Mucosa of descending colon (tissue), 3 donors: ENCODE measurements around the gene ABCA4. TPM values are rescaled to one million over a fixed set of nuclear protein-coding genes. Genes with fewer than 3 reads are reported as not detected.

Experiments used
- ATAC-seq: fragments of 200-7000 bp; cut with Tn5 transposase; one replicate; pipeline ENCODE4 v1.9.1; 2020; ENCODE audit warnings: mild to moderate bottlenecking, moderate library complexity
- DNase-seq, 3 donors: peaks; one replicate each; pipeline ENCODE4 v3.0.0-alpha.2; 2020
- H3K36me3 ChIP-seq: fragments of 200-600 bp; one replicate; pipeline ENCODE4 v1.8.0; 2021; ENCODE audit warnings: low read depth, mild to moderate bottlenecking
- H3K4me1 ChIP-seq: fragments of 200-600 bp; one replicate; pipeline ENCODE4 v1.8.0; 2021; ENCODE audit warnings: low read depth, mild to moderate bottlenecking
- H3K4me3 ChIP-seq: fragments of 200-600 bp; one replicate; pipeline ENCODE4 v1.8.0; 2021; ENCODE audit warnings: mild to moderate bottlenecking
- H3K9me3 ChIP-seq: fragments of 200-600 bp; one replicate; pipeline ENCODE4 v1.8.0; 2021; ENCODE audit warnings: mild to moderate bottlenecking
- CTCF ChIP-seq: fragments of 200-600 bp; IDR thresholded peaks from one replicate; pipeline ENCODE4 v1.8.0; 2022; ENCODE audit warnings: antibody characterized with exemption, mild to moderate bottlenecking
- intact Hi-C, 2 donors: fragments of 100-400 bp; cut with DNase I in 1 of 2; cut with micrococcal nuclease in 1 of 2; formaldehyde crosslinking; loops; one replicate each; pipeline versions ENCODE4 v1.11.0 to v1.11.1; 2022; cut with DNase I, micrococcal nuclease
- total RNA-seq, 3 donors: library from RNA; stranded (reverse); fragmentation: NEBNext Ultra II Directional in 2 of 3; extraction: Animal tissue kit (Norgen Biotek cat#: 25700) in 2 of 3; gene quantifications; one replicate each; pipeline versions ENCODE4 v1.2.1 to v1.2.4, GENCODE V29; 2021 to 2023
- donor health status: DM: no; HTN: no; CAD: no; lungs with moderate emphysema.
- donor health status: DM: no; HTN: no; CAD: no.
- donor health status: DM: no; HTN: yes; CAD: no.

ABCA4 gene
- total RNA-seq, 3 donors from 2014 or later = 0.34 to 1.0 TPM; not detected in 1

GRCh38 chr1:94044290-94044790 lies 76.6 kb downstream of the ABCA4 start:
- Histone ChIP-seq H3K9me3 (no peaks in the 10 kb centered on the region), H3K4me1 (no peaks in the 10 kb centered on the region), H3K4me3 (no peak overlapping the region), H3K36me3 (no peaks in the 10 kb centered on the region)
- TF ChIP-seq CTCF = no peak
- peak in 2 of 3 donors; percentile 41 to 49 for DNase-seq
- intact Hi-C loops = no loop called here
- peak; percentile 72 for ATAC-seq

- no peaks in the 10 kb centered on the region for H3K9me3 ChIP-seq
- intact Hi-C loops = no loop called here
- no peak for TF ChIP-seq CTCF
- H3K4me3 ChIP-seq = no peak overlapping the region
- DNase-seq = no peak
- ATAC-seq = no peak
- H3K36me3 ChIP-seq = no peaks in the 10 kb centered on the region
- H3K4me1 ChIP-seq = no peaks in the 10 kb centered on the region
Measured at GRCh38 chr1:94043738-94044289, 77.1 kb downstream of the ABCA4 start.

- Histone ChIP-seq H3K4me1 (no peaks in the 10 kb centered on the region), H3K9me3 (no peaks in the 10 kb centered on the region), H3K36me3 (no peaks in the 10 kb centered on the region), H3K4me3 (no peak overlapping the region)
- ATAC-seq (no peak), DNase-seq (no peak)
- intact Hi-C loops = no loop called here
- TF ChIP-seq CTCF = no peak
Measured at GRCh38 chr1:94042388-94042787, 78.6 kb downstream of the ABCA4 start.

GRCh38 chr1:94039871-94040569 lies 80.9 kb downstream of the ABCA4 start:
- Histone ChIP-seq H3K4me3 (no peak overlapping the region), H3K36me3 (no peaks in the 10 kb centered on the region), H3K9me3 (no peaks in the 10 kb centered on the region), H3K4me1 (no peaks in the 10 kb centered on the region)
- TF ChIP-seq CTCF = no peak
- ATAC-seq = peak; percentile 15
- intact Hi-C loops = no loop called here
- no peak for DNase-seq

- DNase-seq (peak; percentile 66 to 82 (median 72)), ATAC-seq (peak; percentile 67)
- Histone ChIP-seq H3K36me3 (no peaks in the 10 kb centered on the region), H3K9me3 (no peaks in the 10 kb centered on the region), H3K4me3 (no peak overlapping the region), H3K4me1 (no peaks in the 10 kb centered on the region)
- TF ChIP-seq CTCF = peak; percentile 69
- intact Hi-C loops = no loop called here
Measured at GRCh38 chr1:94039514-94039870, 81.5 kb downstream of the ABCA4 start.
